Measurements from ENCODE around the gene PNMA6E. TPM values are rescaled to one million over a fixed set of nuclear protein-coding genes. Genes with fewer than 3 reads are reported as not detected.

Gene PNMA6E
- polyA plus RNA-seq, 1 donor, result not detected

DNA sequence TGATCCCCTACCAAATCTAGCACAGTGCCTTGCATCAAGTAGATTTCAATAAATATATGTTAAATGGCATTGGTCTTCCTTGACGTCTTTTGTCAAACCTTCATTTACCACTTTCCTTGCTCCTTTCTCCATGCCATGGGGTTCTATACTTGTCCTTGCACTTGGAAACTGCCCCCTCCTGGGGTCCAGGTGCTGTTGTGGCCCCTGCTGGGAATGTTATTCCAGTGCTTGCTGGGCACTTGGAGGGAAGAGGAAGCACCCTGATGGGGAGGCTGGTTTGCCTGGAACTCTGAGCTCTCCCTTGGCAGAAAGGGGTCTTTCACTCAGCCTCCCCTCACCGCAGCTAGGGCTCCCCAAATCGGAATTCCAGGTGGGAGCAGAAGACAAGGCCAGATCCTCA, 48.3 kb downstream of the PNMA6E start:
- H3K36me3 ChIP-seq (ENCODE audit: control insufficient read depth, insufficient read depth, low read length), result peaks cover 8% of the 10 kb centered on the region
- H3K9me3 ChIP-seq (ENCODE audit: control insufficient read depth, low read depth, low read length), result no peaks in the 10 kb centered on the region
- peaks cover 2% of the 10 kb centered on the region for H3K4me1 ChIP-seq (ENCODE audit: control insufficient read depth, insufficient read depth, low read length)
- H3K27ac ChIP-seq (ENCODE audit: low read length), result no peak overlapping the region
- WGBS (ENCODE audit: insufficient coverage, low lambda C conversion rate), result no CpG with 5 or more reads among the region's 3 CpGs
- H3K4me3 ChIP-seq (ENCODE audit: low read length), result no peak overlapping the region
- no peak for DNase-seq
- no peaks in the 10 kb centered on the region for H3K27me3 ChIP-seq (ENCODE audit: control insufficient read depth, insufficient read depth, low read length)

DNA sequence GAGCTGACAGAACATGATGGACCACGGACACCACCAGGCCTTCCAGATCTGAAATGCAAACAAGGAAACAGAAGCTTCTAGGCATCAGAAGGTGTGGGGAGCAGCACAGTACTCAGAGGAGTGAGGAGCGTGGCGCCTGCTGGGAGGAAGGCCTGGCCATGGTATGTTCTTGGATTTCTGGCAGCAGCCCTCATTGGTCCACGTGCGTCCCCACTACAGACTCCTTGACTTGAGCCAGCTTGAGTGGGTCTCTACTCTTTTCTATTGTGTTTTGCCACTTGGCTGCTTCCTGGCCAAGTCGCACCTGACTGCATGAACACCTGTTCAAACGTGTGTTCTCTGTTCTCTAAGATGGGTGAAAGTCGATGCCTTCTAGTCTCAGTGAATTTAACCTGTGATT, 49.2 kb downstream of the PNMA6E start:
- no CpG with 5 or more reads among the region's 8 CpGs for WGBS (ENCODE audit: insufficient coverage, low lambda C conversion rate)
- H3K27ac ChIP-seq (ENCODE audit: low read length), result no peak overlapping the region
- peaks cover 2% of the 10 kb centered on the region for H3K4me1 ChIP-seq (ENCODE audit: control insufficient read depth, insufficient read depth, low read length)
- no peak overlapping the region for H3K4me3 ChIP-seq (ENCODE audit: low read length)
- no peak for DNase-seq
- no peaks in the 10 kb centered on the region for H3K27me3 ChIP-seq (ENCODE audit: control insufficient read depth, insufficient read depth, low read length)
- H3K9me3 ChIP-seq (ENCODE audit: control insufficient read depth, low read depth, low read length), result peaks cover 7% of the 10 kb centered on the region
- H3K36me3 ChIP-seq (ENCODE audit: control insufficient read depth, insufficient read depth, low read length), result peaks cover 16% of the 10 kb centered on the region

DNA sequence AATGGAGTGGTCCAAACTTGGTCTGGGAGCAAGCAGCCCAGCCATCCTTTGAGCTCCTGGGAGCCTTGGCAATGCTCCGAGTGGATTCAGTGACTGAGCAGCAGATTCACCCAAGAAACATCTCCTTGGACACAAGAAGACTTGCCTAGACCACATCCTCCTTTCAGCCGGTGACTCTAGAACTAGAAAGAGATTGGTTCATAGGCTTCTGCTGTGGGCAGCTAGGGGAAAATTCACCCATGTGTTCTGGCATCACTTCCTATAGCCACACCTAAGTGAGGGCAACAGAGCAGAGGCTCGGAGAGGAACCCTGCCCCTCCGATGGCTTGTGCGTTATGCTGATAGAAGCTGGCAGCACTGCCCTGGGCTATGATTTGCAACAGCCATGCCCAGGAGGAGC, 51.2 kb downstream of the PNMA6E start:
- no CpG with 5 or more reads among the region's 5 CpGs for WGBS (ENCODE audit: insufficient coverage, low lambda C conversion rate)
- Histone ChIP-seq H3K4me3 (ENCODE audit: low read length) (no peak overlapping the region), H3K9me3 (ENCODE audit: control insufficient read depth, low read depth, low read length) (peaks cover 7% of the 10 kb centered on the region), H3K36me3 (ENCODE audit: control insufficient read depth, insufficient read depth, low read length) (peaks cover 29% of the 10 kb centered on the region), H3K27ac (ENCODE audit: low read length) (no peak overlapping the region), H3K27me3 (ENCODE audit: control insufficient read depth, insufficient read depth, low read length) (no peaks in the 10 kb centered on the region), H3K4me1 (ENCODE audit: control insufficient read depth, insufficient read depth, low read length) (no peaks in the 10 kb centered on the region)
- no peak for DNase-seq

DNA sequence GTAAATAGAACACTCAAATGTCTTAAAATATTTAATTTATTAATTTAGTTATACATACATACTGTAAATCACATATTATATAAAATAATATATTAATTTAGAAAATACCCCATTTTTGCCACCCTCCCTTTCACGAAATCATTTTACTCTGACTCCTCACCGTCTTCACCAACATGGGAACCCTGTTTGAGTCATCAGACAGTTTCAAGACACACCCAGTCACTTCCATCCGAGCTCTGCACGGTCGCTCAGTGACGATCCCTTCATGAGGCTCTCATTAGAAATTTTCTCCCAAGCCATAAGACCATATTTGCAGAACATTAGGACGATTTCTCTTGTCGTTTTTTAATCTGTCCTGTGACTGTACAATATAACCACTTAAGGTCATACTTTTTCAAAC, 52.7 kb downstream of the PNMA6E start:
- Histone ChIP-seq H3K4me1 (ENCODE audit: control insufficient read depth, insufficient read depth, low read length) (no peaks in the 10 kb centered on the region), H3K4me3 (ENCODE audit: low read length) (no peak overlapping the region), H3K9me3 (ENCODE audit: control insufficient read depth, low read depth, low read length) (peaks cover 7% of the 10 kb centered on the region), H3K36me3 (ENCODE audit: control insufficient read depth, insufficient read depth, low read length) (peaks cover 39% of the 10 kb centered on the region), H3K27me3 (ENCODE audit: control insufficient read depth, insufficient read depth, low read length) (no peaks in the 10 kb centered on the region), H3K27ac (ENCODE audit: low read length) (no peak overlapping the region)
- no peak for DNase-seq
- WGBS (ENCODE audit: insufficient coverage, low lambda C conversion rate), result no CpG with 5 or more reads among the region's 8 CpGs

DNA sequence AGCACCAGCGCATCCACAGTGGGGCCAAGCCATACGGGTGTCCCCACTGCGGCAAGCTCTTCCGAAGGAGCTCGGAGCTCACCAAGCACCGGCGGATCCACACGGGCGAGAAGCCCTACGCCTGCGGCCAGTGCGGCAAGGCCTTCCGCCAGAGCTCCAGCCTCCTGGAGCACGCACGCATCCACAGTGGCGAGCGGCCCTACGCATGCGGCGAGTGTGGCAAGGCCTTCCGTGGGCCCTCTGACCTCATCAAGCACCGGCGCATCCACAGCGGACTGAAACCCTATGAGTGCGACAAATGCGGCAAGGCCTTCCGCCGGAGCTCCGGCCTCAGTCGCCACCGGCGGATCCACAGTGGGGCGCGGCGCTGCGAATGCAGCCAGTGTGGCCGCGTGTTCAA, 53.6 kb downstream of the PNMA6E start:
- Histone ChIP-seq H3K4me1 (ENCODE audit: control insufficient read depth, insufficient read depth, low read length) (no peaks in the 10 kb centered on the region), H3K36me3 (ENCODE audit: control insufficient read depth, insufficient read depth, low read length) (peaks cover 39% of the 10 kb centered on the region), H3K27ac (ENCODE audit: low read length) (no peak overlapping the region), H3K9me3 (ENCODE audit: control insufficient read depth, low read depth, low read length) (peaks cover 7% of the 10 kb centered on the region), H3K27me3 (ENCODE audit: control insufficient read depth, insufficient read depth, low read length) (no peaks in the 10 kb centered on the region), H3K4me3 (ENCODE audit: low read length) (no peak overlapping the region)
- no CpG with 5 or more reads among the region's 38 CpGs for WGBS (ENCODE audit: insufficient coverage, low lambda C conversion rate)
- no peak for DNase-seq

Other genes starting within 250 kb of the PNMA6E start
- not detected for gene MAGEA1, start 222.1 kb downstream of the PNMA6E start, polyA plus RNA-seq
- gene PNMA6F, start 79.6 kb downstream of the PNMA6E start, polyA plus RNA-seq, result 0.01 TPM
- 9.7 TPM for gene ZNF275, start 67.2 kb downstream of the PNMA6E start, polyA plus RNA-seq
- gene ZFP92, start 10.1 kb upstream of the PNMA6E start, polyA plus RNA-seq, result 5.0 TPM
- gene TREX2, start 44.7 kb upstream of the PNMA6E start, polyA plus RNA-seq, result 0.30 TPM
- 25.0 TPM for gene HAUS7, start 69.2 kb upstream of the PNMA6E start, polyA plus RNA-seq
- 17.2 TPM for gene BGN, start 93.6 kb upstream of the PNMA6E start, polyA plus RNA-seq
- gene ATP2B3, start 116.3 kb upstream of the PNMA6E start, polyA plus RNA-seq, result 1.6 TPM
- 15.9 TPM for gene CCNQ, start 197.8 kb upstream of the PNMA6E start, polyA plus RNA-seq
- 0.78 TPM for gene DUSP9, start 245.9 kb upstream of the PNMA6E start, polyA plus RNA-seq

Measured in large intestine (tissue), 3 donors.